RCC 7860 (cell line): Measurements from ENCODE around the gene SNX18.

Experiments used
- DNase-seq: peaks from one replicate; pipeline ENCODE4 v3.0.0-alpha.2; 2015; ENCODE audit warnings: low spot score
- FAIRE-seq: peaks from 2 replicates; lab custom pipeline; 2012; peaks lifted over from hg19 to GRCh38; lab: Jason Lieb, UNC

Gene SNX18

GRCh38 chr5:54577937-54578653 is 60.5 kb downstream of the SNX18 start:
- FAIRE-seq (no peak), DNase-seq (no peak)

- no peak for FAIRE-seq
Measured at GRCh38 chr5:54579591-54580295, 62.2 kb downstream of the SNX18 start.

GRCh38 chr5:54580997-54581811 is 63.6 kb downstream of the SNX18 start:
- no peak for DNase-seq
- no peak for FAIRE-seq

More at GRCh38 chr5:54579591-54580295, 62.2 kb downstream of the SNX18 start:
- no peak for DNase-seq

- FAIRE-seq (no peak), DNase-seq (no peak)
Measured at GRCh38 chr5:54581831-54582548, 64.4 kb downstream of the SNX18 start.

- FAIRE-seq, result no peak
- DNase-seq, result no peak
Measured at GRCh38 chr5:54586336-54586735, 68.8 kb downstream of the SNX18 start.

- FAIRE-seq (no peak), DNase-seq (no peak)
Measured at GRCh38 chr5:54589786-54590185, 72.2 kb downstream of the SNX18 start.

- FAIRE-seq (no peak), DNase-seq (no peak)
Measured at GRCh38 chr5:54590824-54591223, 73.3 kb downstream of the SNX18 start.

GRCh38 chr5:54593779-54594178 is 76.2 kb downstream of the SNX18 start:
- FAIRE-seq (no peak), DNase-seq (no peak)

GRCh38 chr5:54594181-54594580 is 76.6 kb downstream of the SNX18 start:
- FAIRE-seq, result no peak
- no peak for DNase-seq

GRCh38 chr5:54595721-54596120 is 78.2 kb downstream of the SNX18 start:
- FAIRE-seq, result no peak
- no peak for DNase-seq
